GM12872 (cell line): ENCODE measurements around the gene UBE2R2.

Source experiments
- CTCF ChIP-seq: IDR thresholded peaks from 3 replicates; pipeline ENCODE4 v1.5.1; 2011; ENCODE audit warnings: low read depth, mild to moderate bottlenecking, low read length, moderate library complexity; ENCODE audit not compliant: insufficient read depth

Gene UBE2R2

GRCh38 chr9:33840381-33840780 is 23.4 kb downstream of the UBE2R2 start:
- TF ChIP-seq CTCF, result no peak

- no peak for TF ChIP-seq CTCF
Observed at GRCh38 chr9:33843312-33843961, 26.5 kb downstream of the UBE2R2 start.

- no peak for TF ChIP-seq CTCF
Observed at GRCh38 chr9:33846231-33846630, 29.3 kb downstream of the UBE2R2 start.

- no peak for TF ChIP-seq CTCF
Observed at GRCh38 chr9:33850267-33850629, 33.3 kb downstream of the UBE2R2 start.

- no peak for TF ChIP-seq CTCF
Observed at GRCh38 chr9:33850677-33851076, 33.7 kb downstream of the UBE2R2 start.

GRCh38 chr9:33851301-33851700 is 34.3 kb downstream of the UBE2R2 start:
- TF ChIP-seq CTCF, result no peak

- peak; percentile 64 for TF ChIP-seq CTCF
Observed at GRCh38 chr9:33852216-33852826, 35.4 kb downstream of the UBE2R2 start.
